BJ (cell line): Measurements from ENCODE around the gene AFM. TPM values are rescaled to one million over a fixed set of nuclear protein-coding genes. Genes with fewer than 3 reads are reported as not detected.
"Not testable (repeated sequence)": the region's sequence is repeated elsewhere in the genome, so short reads cannot be mapped to it uniquely, and the experiment has no call there.

Experiments
- CTCF ChIA-PET: fragments of 350-600 bp; formaldehyde crosslinking; extraction: SDS; loops from one replicate; lab custom pipeline; 2021; ENCODE audit warnings: antibody characterized with exemption, inconsistent platforms; lab: Yijun Ruan, JAX
- POLR2A ChIA-PET: fragments of 300-600 bp; sonication (Branson Sonifier 250); formaldehyde crosslinking; extraction: SDS; loops from one replicate; lab custom pipeline; 2021; ENCODE audit warnings: antibody characterized with exemption; lab: Charles Lee
- DNase-seq: peaks from one replicate; pipeline ENCODE4 v3.0.0-alpha.2; 2011; ENCODE audit warnings: low read depth
- H3K27me3 ChIP-seq: 2 replicates; pipeline ENCODE4 v1.6.0; 2011; ENCODE audit warnings: low read length; ENCODE audit not compliant: control insufficient read depth, insufficient read depth
- H3K36me3 ChIP-seq: 2 replicates; pipeline ENCODE4 v1.5.1; 2011; ENCODE audit warnings: low read length; ENCODE audit not compliant: control insufficient read depth, insufficient read depth
- H3K4me3 ChIP-seq: 2 replicates; pipeline ENCODE4 v1.5.1; 2011; ENCODE audit warnings: low read depth, mild to moderate bottlenecking, control low read depth, low read length
- CTCF ChIP-seq: IDR thresholded peaks from 2 replicates; pipeline ENCODE4 v1.5.1; 2011; ENCODE audit warnings: low read depth, mild to moderate bottlenecking, control low read depth, inconsistent platforms, low read length, moderate library complexity; ENCODE audit not compliant: insufficient read depth
- polyA plus RNA-seq: library from polyadenylated mRNA; depleted of rRNA; stranded (reverse); fragments of >200 nt; gene quantifications from 2 replicates; pipeline ENCODE4 v1.2.3, GENCODE V29; 2011; rRNA removed
- small RNA-seq: library from RNA; depleted of rRNA; stranded (forward); fragments of <200 nt; gene quantifications from one replicate; pipeline ENCODE3, GENCODE V24; 2012; ENCODE audit warnings: low replicate concordance, low read depth; ENCODE audit not compliant: insufficient read length

AFM gene
- polyA plus RNA-seq, 1 experiment: not detected

GRCh38 chr4:73539386-73539785 lies 57.8 kb downstream of the AFM start:
- no peak for TF ChIP-seq CTCF
- ChIA-PET POLR2A (no interaction called here), CTCF (interaction anchor here (1.5 kb wide), 1 partner anchor 34 kb away, joined by 3 read pairs; no protein-coding TSS in a partner anchor)
- H3K36me3 ChIP-seq: no peaks in the 10 kb centered on the region
- H3K27me3 ChIP-seq: no peaks in the 10 kb centered on the region; the same call in none of the 2 replicates
- H3K4me3 ChIP-seq: no peak overlapping the region
- DNase-seq: peak; percentile 1

DNA sequence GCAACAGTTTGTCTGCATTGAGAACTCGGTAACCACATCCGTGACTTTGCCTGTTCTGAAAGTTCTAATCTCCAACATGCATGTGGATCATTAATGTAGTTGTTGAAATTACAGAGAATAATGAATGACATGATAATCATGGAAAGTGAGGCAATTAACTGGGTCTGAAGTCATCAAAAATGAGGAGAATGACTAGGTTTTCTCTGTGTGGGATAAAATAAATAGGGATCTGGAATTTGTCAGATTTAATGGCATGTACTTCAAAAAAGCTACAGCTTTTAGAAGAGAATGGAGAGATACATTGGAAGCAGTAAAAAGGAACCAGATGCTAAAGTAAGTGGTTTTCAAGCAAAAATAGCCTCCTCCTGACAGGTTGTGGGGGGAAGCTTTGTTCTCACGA lies 59.3 kb downstream of the AFM start:
- Histone ChIP-seq H3K4me3 (no peak overlapping the region), H3K27me3 (no peaks in the 10 kb centered on the region; the same call in 1 of the 2 replicates), H3K36me3 (no peaks in the 10 kb centered on the region)
- POLR2A ChIA-PET: no interaction called here
- TF ChIP-seq CTCF: no peak
- CTCF ChIA-PET: interaction anchor here (0.7 to 1.5 kb wide), 2 partner anchors 33 to 1103 kb away, joined by 3 read pairs; no protein-coding TSS in a partner anchor
- DNase-seq: no peak

GRCh38 chr4:73541251-73541650 lies 59.7 kb downstream of the AFM start:
- H3K4me3 ChIP-seq: no peak overlapping the region
- no peak for TF ChIP-seq CTCF
- no peaks in the 10 kb centered on the region; the same call in 1 of the 2 replicates for H3K27me3 ChIP-seq
- ChIA-PET POLR2A (no interaction called here), CTCF (interaction anchor here (0.7 kb wide), 1 partner anchor 1103 kb away, joined by 3 read pairs; no protein-coding TSS in a partner anchor)
- no peak for DNase-seq
- no peaks in the 10 kb centered on the region for H3K36me3 ChIP-seq

DNA sequence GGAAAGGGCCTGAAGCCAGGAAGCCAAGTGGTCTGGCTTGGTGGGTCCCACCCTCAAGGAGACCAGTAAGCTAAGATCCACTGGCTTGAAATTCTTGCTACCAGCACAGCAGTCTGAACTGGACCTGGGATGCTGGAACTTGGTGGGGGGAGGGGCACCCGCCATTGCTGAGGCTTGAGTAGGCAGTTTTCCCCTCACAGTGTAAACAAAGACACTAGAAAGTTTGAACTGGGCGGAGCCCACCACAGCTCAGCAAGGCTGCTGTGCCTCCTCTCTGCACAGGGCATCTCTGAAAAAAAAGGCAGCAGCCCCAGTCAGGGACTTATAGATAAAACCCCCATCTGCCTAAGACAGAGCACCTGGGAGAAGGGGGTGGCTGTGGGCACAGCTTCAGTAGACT lies 63.1 kb downstream of the AFM start:
- POLR2A ChIA-PET: no interaction called here
- no peak for TF ChIP-seq CTCF
- Histone ChIP-seq H3K36me3 (no peaks in the 10 kb centered on the region), H3K4me3 (no peak overlapping the region), H3K27me3 (no peaks in the 10 kb centered on the region; the same call in 1 of the 2 replicates)
- no peak for DNase-seq
- CTCF ChIA-PET: no interaction called here

DNA sequence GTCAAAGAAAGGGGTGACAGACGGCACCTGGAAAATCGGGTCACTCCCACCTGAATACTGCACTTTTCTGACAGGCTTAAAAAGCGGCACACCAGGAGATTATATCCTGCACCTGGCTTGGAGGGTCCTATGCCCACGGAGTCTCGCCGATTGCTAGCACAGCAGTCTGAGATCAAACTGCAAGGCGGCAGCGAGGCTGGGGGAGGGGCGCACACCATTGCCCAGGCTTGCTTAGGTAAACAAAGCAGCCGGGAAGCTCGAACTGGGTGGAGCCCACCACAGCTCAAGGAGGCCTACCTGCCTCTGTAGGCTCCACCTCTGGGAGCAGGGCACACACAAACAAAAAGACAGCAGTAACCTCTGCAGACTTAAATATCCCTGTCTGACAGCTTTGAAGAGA lies 69.3 kb downstream of the AFM start:
- DNase-seq, H3K4me3 ChIP-seq, CTCF ChIA-PET, H3K36me3 ChIP-seq, POLR2A ChIA-PET, H3K27me3 ChIP-seq: not testable (repeated sequence)

Small RNA genes within 50 kb of the gene (small RNA-seq; reads per million reads assigned to genes)
- not detected for gene AC074250.1

Other genes with a start within 250 kb of the AFM start
- 39.6 and 50.4 TPM in 2 replicates for gene ANKRD17, start 222.9 kb upstream of the AFM start, polyA plus RNA-seq
- not detected in 2 replicates for gene ALB, start 77.5 kb upstream of the AFM start, polyA plus RNA-seq
- 0.23 and 0.31 TPM in 2 replicates for gene AFP, start 45.5 kb upstream of the AFM start, polyA plus RNA-seq
- gene RASSF6, start 138.7 kb downstream of the AFM start, polyA plus RNA-seq: not detected in 2 replicates